SK-N-SH (cell line): Measurements from ENCODE around the gene TAB2.

Experiments
- EP300 ChIP-seq, 2 experiments: IDR thresholded peaks; 2 replicates each; pipeline versions ENCODE4 v1.4.0 to v1.6.1; 2012; ENCODE audit warnings: borderline replicate concordance in 1 of 2, low read depth in 1 of 2, low read length in 1 of 2
- FOXM1 ChIP-seq: IDR thresholded peaks from 2 replicates; pipeline ENCODE4 v1.4.0; 2012; ENCODE audit warnings: low read depth, mild to moderate bottlenecking
- MEF2A ChIP-seq: IDR thresholded peaks from 2 replicates; pipeline ENCODE4 v1.4.0; 2012; ENCODE audit warnings: low read depth, borderline replicate concordance
- POLR2AphosphoS5 ChIP-seq: IDR thresholded peaks from 2 replicates; pipeline ENCODE4 v1.6.1; 2012; ENCODE audit warnings: low read depth, low read length
- RAD21 ChIP-seq: IDR thresholded peaks from 2 replicates; pipeline ENCODE4 v1.6.1; 2012; ENCODE audit warnings: mild to moderate bottlenecking, low read length
- RCOR1 ChIP-seq: fragments of 150-350 bp; IDR thresholded peaks from 2 replicates; pipeline ENCODE4 v1.6.1; 2017; ENCODE audit warnings: antibody characterized with exemption, low read length
- SMC3 ChIP-seq: IDR thresholded peaks from 2 replicates; pipeline ENCODE4 v1.6.1; 2012; ENCODE audit warnings: low read depth, low read length, improper control_type of control experiment
- TAF1 ChIP-seq: IDR thresholded peaks from 2 replicates; pipeline ENCODE4 v1.6.1; 2012; ENCODE audit warnings: low read depth, mild to moderate bottlenecking, low read length, moderate library complexity, borderline replicate concordance
- TF ChIP-seq, protein P1 (sequence below): fragments of 200-600 bp; sonication (generic); IDR thresholded peaks from 2 replicates; pipeline ENCODE4 v1.6.1; 2017; ENCODE audit warnings: antibody characterized with exemption, mild to moderate bottlenecking, moderate library complexity
- TF ChIP-seq, protein P2 (sequence below): IDR thresholded peaks from 2 replicates; pipeline ENCODE4 v1.4.0; 2012; ENCODE audit warnings: low read depth, borderline replicate concordance
- TF ChIP-seq, protein P3 (sequence below): IDR thresholded peaks from 2 replicates; pipeline ENCODE4; 2012

DNA sequence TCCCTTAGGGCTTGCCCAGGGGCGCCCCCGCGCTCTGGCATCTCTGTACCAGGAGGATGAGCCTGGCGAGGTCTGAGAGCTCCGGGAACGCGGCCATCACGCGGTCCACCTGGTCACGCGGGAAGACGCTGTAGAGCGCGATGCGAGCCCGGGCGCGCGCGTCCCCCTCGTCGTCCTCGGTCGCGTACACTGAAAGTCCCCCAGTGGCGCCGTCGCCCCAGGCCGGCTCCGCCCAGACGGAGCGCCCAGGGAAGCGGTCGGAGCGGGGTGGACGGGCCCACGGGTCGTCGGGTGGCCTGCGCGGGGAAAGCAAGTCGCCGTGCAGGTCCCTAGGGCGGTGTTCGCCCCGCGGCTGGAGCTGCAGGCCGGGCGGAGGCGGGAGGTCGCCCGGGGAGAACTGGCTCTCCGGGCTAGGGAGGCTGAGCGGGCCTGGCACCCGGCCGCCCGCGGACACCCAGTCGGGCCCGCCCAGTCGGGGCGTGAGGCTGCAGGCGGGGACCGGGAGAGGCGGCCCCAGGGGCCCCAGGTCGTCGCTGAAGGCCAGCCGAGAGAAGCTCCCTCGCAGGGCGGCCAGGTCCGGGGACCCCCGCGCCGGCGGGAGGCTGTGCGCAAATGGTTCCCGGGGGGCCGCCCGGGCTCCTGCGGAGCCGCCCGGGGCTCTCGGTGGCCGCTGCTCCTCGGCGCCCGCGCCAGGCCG, 133.3 kb downstream of the TAB2 start:
- TF ChIP-seq RCOR1 (no peak), TAF1 (no peak), POLR2AphosphoS5 (no peak), RAD21 (no peak), EP300 (IDR thresholded peaks at IDR 0.05; ENCODE audit: borderline replicate concordance in 1 of 2, low read depth in 1 of 2, low read length in 1 of 2) (no peak), MEF2A (no peak), SMC3 (no peak), FOXM1 (no peak)
- TF ChIP-seq, protein P1, sequence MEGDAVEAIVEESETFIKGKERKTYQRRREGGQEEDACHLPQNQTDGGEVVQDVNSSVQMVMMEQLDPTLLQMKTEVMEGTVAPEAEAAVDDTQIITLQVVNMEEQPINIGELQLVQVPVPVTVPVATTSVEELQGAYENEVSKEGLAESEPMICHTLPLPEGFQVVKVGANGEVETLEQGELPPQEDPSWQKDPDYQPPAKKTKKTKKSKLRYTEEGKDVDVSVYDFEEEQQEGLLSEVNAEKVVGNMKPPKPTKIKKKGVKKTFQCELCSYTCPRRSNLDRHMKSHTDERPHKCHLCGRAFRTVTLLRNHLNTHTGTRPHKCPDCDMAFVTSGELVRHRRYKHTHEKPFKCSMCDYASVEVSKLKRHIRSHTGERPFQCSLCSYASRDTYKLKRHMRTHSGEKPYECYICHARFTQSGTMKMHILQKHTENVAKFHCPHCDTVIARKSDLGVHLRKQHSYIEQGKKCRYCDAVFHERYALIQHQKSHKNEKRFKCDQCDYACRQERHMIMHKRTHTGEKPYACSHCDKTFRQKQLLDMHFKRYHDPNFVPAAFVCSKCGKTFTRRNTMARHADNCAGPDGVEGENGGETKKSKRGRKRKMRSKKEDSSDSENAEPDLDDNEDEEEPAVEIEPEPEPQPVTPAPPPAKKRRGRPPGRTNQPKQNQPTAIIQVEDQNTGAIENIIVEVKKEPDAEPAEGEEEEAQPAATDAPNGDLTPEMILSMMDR, result no peak
- TF ChIP-seq, protein P2, sequence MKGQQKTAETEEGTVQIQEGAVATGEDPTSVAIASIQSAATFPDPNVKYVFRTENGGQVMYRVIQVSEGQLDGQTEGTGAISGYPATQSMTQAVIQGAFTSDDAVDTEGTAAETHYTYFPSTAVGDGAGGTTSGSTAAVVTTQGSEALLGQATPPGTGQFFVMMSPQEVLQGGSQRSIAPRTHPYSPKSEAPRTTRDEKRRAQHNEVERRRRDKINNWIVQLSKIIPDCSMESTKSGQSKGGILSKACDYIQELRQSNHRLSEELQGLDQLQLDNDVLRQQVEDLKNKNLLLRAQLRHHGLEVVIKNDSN, result no peak
- TF ChIP-seq, protein P3, sequence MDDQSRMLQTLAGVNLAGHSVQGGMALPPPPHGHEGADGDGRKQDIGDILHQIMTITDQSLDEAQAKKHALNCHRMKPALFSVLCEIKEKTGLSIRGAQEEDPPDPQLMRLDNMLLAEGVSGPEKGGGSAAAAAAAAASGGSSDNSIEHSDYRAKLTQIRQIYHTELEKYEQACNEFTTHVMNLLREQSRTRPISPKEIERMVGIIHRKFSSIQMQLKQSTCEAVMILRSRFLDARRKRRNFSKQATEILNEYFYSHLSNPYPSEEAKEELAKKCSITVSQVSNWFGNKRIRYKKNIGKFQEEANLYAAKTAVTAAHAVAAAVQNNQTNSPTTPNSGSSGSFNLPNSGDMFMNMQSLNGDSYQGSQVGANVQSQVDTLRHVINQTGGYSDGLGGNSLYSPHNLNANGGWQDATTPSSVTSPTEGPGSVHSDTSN, result no peak
